Bronchial epithelial cell (primary cell): ENCODE data around the gene CADM2. TPM values are rescaled to one million over a fixed set of nuclear protein-coding genes. Genes with fewer than 3 reads are reported as not detected.

Experiments used
- DNase-seq: peaks from one replicate; pipeline ENCODE4 v3.0.0-alpha.2; 2010; ENCODE audit warnings: low read depth
- FAIRE-seq: peaks from 2 replicates; lab custom pipeline; 2011; peaks lifted over from hg19 to GRCh38; lab: Jason Lieb, UNC
- H3K27me3 ChIP-seq: 2 replicates; pipeline ENCODE4 v1.5.1; 2011; ENCODE audit warnings: low read length; ENCODE audit not compliant: control insufficient read depth, insufficient read depth
- H3K36me3 ChIP-seq: 2 replicates; pipeline ENCODE4 v1.5.1; 2011; ENCODE audit warnings: low read length; ENCODE audit not compliant: control insufficient read depth, insufficient read depth
- H3K4me3 ChIP-seq: 2 replicates; pipeline ENCODE4 v1.5.1; 2011; ENCODE audit warnings: mild to moderate bottlenecking, low read depth, low read length, control low read depth
- total RNA-seq: library from RNA; depleted of rRNA; stranded (reverse); fragments of >200 nt; gene quantifications from 2 replicates; pipeline ENCODE4 v1.2.1, GENCODE V29; 2014
- TF ChIP-seq, protein P1 (sequence below): IDR thresholded peaks from 2 replicates; pipeline ENCODE4 v1.5.1; 2011; ENCODE audit warnings: mild to moderate bottlenecking, moderate library complexity, low read length, control low read depth, inconsistent platforms; ENCODE audit not compliant: insufficient read depth, severe bottlenecking

Gene CADM2
- total RNA-seq, 1 donor from 2014 or later: under 0.01 TPM

DNA sequence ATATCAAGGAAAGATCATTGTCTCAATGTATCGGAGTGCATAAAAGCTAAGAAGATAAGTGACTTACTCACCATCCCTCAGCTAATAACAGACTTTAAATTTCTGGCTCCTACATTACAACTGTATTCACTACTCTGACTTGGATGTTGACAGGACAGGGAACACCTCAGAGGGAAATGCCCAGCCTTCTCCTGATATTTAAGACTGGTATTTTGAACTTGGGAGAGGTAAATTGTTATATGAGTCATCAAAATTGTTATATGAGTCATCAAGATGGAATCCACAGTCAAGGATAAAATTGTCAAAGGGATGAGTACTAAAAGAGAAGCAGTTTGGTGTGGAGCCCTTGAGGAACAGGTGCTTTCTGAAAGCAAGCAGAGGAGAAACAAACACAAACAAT lies 1070.8 kb downstream of the CADM2 start:
- H3K4me3 ChIP-seq: no peak overlapping the region
- DNase-seq (peak; percentile 32), FAIRE-seq (no peak)
- H3K27me3 ChIP-seq: no peaks in the 10 kb centered on the region
- TF ChIP-seq, protein P1, sequence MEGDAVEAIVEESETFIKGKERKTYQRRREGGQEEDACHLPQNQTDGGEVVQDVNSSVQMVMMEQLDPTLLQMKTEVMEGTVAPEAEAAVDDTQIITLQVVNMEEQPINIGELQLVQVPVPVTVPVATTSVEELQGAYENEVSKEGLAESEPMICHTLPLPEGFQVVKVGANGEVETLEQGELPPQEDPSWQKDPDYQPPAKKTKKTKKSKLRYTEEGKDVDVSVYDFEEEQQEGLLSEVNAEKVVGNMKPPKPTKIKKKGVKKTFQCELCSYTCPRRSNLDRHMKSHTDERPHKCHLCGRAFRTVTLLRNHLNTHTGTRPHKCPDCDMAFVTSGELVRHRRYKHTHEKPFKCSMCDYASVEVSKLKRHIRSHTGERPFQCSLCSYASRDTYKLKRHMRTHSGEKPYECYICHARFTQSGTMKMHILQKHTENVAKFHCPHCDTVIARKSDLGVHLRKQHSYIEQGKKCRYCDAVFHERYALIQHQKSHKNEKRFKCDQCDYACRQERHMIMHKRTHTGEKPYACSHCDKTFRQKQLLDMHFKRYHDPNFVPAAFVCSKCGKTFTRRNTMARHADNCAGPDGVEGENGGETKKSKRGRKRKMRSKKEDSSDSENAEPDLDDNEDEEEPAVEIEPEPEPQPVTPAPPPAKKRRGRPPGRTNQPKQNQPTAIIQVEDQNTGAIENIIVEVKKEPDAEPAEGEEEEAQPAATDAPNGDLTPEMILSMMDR: no peak
- H3K36me3 ChIP-seq: no peaks in the 10 kb centered on the region

DNA sequence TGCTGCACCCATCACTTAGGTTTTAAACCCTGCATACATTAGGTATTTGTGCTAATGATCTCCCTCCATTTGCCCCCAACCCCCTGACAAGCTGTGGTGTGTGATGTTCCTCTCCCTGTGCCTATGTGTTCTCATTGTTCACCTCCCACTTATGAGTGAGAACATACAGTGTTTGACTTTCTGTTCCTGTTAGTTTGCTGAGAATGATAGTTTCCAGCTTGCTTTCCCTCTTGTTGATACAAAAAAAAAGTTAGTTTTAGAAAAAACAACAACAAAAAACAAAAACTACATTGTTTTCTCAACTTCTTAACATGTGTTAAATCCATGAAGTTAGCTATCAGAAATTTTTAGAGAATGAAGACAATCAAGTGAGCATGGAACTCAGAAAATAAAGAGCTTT lies 1079.1 kb downstream of the CADM2 start:
- no peak for FAIRE-seq
- H3K36me3 ChIP-seq: no peaks in the 10 kb centered on the region
- H3K27me3 ChIP-seq: no peaks in the 10 kb centered on the region
- no peak overlapping the region for H3K4me3 ChIP-seq
- TF ChIP-seq, protein P1: no peak
- DNase-seq: no peak

DNA sequence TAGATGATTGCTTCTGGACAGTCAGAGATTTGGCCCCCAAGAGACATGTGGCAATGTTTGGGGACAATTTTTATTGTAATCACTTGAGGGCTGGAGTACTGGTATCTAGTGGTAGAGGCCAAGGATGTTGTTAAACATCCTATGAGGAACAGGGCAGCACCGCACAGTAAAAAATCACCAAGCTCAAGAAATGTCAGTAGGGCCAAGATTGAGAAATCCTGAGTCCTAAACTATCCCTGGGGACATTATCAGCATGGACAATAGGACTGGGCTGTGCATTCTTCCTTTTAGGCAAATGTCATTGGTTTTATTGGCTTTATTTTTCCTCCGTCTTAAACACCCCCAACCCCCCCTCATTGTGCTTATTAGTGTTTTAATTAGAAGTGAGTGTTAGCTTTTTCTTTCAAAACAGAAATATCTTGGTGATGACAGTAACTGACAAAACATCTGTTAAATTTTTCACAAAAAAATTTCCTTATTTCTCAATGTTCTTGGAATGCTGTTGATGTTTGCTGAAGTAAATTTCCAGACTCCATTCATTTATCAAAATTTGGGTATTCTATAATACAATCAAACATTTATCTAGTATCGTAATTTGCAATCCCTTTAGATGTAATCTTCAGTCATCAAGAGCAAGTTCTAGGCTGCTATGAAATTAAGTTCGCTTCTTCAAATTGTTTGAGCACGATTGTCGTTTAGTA lies 1087.8 kb downstream of the CADM2 start:
- no peak for DNase-seq
- no peaks in the 10 kb centered on the region for H3K36me3 ChIP-seq
- FAIRE-seq: no peak
- H3K4me3 ChIP-seq: no peak overlapping the region
- TF ChIP-seq, protein P1: no peak
- H3K27me3 ChIP-seq: no peaks in the 10 kb centered on the region

DNA sequence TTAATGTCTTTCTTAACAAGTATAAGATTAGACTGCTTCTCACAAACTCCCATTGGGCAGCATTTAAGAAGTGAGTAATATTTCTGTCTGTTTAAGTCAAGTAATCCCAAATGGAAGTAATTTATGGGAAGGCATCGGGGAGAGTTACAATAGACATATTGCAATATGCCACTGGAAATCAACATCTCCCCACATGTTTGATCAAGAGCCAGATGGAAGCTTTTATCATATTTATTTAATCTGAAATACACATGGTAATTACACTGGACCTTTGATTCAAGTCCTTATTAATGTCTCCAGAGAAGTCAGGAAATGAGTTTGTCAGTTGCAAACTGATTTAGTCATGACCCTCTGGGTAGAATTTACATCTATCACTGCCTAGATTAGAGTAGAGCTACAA lies 1088.4 kb downstream of the CADM2 start:
- DNase-seq: no peak
- FAIRE-seq: no peak
- Histone ChIP-seq H3K36me3 (no peaks in the 10 kb centered on the region), H3K27me3 (no peaks in the 10 kb centered on the region), H3K4me3 (no peak overlapping the region)
- TF ChIP-seq, protein P1: no peak

DNA sequence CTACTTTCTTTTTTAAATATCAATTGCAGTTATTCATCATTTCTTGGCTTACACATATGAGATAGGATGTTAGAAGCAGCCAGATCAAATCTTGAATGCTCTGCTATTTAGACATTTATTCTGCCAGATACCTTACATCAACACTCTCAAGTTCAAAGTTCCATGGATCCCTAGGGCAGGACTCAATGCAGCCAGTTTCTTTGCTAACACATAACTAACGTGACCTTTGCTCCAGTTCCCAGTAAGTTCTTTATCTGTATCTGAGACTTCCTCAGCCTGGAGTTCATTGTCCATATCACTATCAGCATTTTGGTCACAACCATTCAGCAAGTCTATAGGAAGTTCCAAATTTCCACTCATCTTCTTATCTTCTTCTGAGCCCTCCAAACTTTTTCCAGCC lies 1092.3 kb downstream of the CADM2 start:
- DNase-seq (no peak), FAIRE-seq (no peak)
- no peak overlapping the region for H3K4me3 ChIP-seq
- TF ChIP-seq, protein P1: no peak
- H3K36me3 ChIP-seq: no peaks in the 10 kb centered on the region
- no peaks in the 10 kb centered on the region for H3K27me3 ChIP-seq

DNA sequence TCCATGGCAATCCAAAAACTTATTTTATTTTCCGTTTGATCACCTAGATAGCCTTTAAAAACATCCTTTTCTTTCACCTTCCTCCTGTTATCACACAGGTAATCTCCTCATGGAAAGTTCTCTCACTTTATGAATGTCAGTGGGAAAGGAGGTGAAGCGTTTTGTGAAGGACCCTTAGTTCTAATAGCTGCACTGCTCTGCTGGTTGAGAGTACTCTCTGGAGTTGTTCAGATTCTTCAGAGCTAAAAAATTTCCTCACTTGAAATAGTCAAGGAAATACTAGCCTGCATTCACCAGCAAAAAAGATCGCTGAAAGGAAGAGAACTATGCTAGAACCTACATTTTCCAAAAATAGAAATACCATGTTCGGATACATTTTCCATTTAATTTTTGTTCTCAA lies 1097.2 kb downstream of the CADM2 start:
- DNase-seq: no peak
- TF ChIP-seq, protein P1: no peak
- H3K27me3 ChIP-seq: no peaks in the 10 kb centered on the region
- FAIRE-seq: no peak
- H3K4me3 ChIP-seq: no peak overlapping the region
- no peaks in the 10 kb centered on the region for H3K36me3 ChIP-seq
